BLaER1 treated with 17β-estradiol and CSF1 and Interleukin-3, amounts not matched to agents 10 nM and 100 nM (cell line): Measurements from ENCODE around the gene ANO1.

Source experiments
- H3K27ac ChIP-seq, 11 experiments: shearing (Covaris generic); formaldehyde crosslinking; 2 replicates each; pipeline ENCODE4 v1.8.1; 2022
- H3K27me3 ChIP-seq, 11 experiments: shearing (Covaris generic); formaldehyde crosslinking; 2 replicates each; pipeline ENCODE4 v1.8.1; 2022
- H3K36me3 ChIP-seq, 11 experiments: shearing (Covaris generic); formaldehyde crosslinking; 2 replicates each; pipeline ENCODE4 v1.8.1; 2022
- H3K4me1 ChIP-seq, 10 experiments: shearing (Covaris generic); formaldehyde crosslinking; 2 replicates each; pipeline ENCODE4 v1.8.1; 2022
- H3K4me2 ChIP-seq, 11 experiments: shearing (Covaris generic); formaldehyde crosslinking; 2 replicates each; pipeline ENCODE4 v1.8.1; 2022
- H3K4me3 ChIP-seq, 10 experiments: shearing (Covaris generic); formaldehyde crosslinking; 2 replicates each; pipeline ENCODE4 v1.8.1; 2022
- H3K9ac ChIP-seq, 11 experiments: shearing (Covaris generic); formaldehyde crosslinking; 2 replicates each; pipeline ENCODE4 v1.8.1; 2022
- H3K9me3 ChIP-seq, 11 experiments: shearing (Covaris generic); formaldehyde crosslinking; replicated peaks in 1 of 11; 2 replicates each; pipeline ENCODE4 v1.8.1; 2022
- H4K20me1 ChIP-seq, 11 experiments: shearing (Covaris generic); formaldehyde crosslinking; 2 replicates each; pipeline ENCODE4 v1.8.1; 2022
- Cebpa-rat ChIP-seq, 11 experiments: shearing (Covaris generic); IDR thresholded peaks; 2 replicates each; pipeline ENCODE4 v1.8.1; 2022

The ANO1 gene

DNA sequence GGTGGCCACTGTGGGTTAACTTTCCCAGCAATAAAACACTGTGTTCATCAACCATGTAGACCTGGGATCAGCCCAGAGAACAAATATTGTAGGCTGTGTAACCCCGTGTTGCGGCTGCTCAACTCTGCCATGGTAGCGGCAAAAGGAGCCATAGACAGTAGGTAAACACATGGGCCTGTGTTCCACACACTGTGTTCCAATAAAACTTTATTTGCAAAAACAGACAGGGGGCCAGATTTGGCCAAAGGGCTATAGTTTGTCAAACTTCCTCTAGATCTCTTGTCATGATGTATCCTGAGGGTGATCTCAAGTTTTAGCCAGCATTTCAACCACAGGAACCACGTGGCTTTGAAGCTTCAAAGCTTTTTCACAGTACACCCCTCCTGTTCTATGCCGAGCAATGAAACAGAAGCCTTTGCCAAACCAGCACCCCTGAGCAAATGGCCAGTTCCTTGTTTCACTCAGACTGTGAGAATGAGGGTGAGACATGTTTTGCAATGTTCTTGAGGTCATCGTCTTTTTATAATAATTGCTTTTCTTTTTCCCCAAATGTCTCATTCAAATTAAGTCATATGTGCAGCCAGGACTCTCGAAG, 75.1 kb downstream of the ANO1 start:
- Histone ChIP-seq H3K4me3 (no peak overlapping the region), H3K27me3 (peaks cover 0 to 23% (median 0%) of the 10 kb centered on the region in 11 experiments; a peak in 4 of 22 replicates), H3K36me3 (no peaks in the 10 kb centered on the region), H3K4me2 (peak overlapping the region; percentile 10 to 95 (median 86); a peak in 20 of 22 replicates), H3K4me1 (peaks cover 63 to 100% (median 98%) of the 10 kb centered on the region in 10 experiments), H3K9ac (peak overlapping the region in 4 of 11 experiments; percentile 3 to 39 (median 22); a peak in 3 of 22 replicates), H3K9me3 (peaks cover 0 to 13% (median 8%) of the 10 kb centered on the region in 11 experiments; a peak in 7 of 22 replicates), H3K27ac (peak overlapping the region in 10 of 11 experiments; percentile 28 to 92 (median 62); a peak in 19 of 22 replicates), H4K20me1 (no peaks in the 10 kb centered on the region)
- peak in 6 of 11 experiments; percentile 10 to 39 (median 22); a peak in 2 of 22 replicates for TF ChIP-seq Cebpa-rat (IDR thresholded peaks at IDR 0.05)

DNA sequence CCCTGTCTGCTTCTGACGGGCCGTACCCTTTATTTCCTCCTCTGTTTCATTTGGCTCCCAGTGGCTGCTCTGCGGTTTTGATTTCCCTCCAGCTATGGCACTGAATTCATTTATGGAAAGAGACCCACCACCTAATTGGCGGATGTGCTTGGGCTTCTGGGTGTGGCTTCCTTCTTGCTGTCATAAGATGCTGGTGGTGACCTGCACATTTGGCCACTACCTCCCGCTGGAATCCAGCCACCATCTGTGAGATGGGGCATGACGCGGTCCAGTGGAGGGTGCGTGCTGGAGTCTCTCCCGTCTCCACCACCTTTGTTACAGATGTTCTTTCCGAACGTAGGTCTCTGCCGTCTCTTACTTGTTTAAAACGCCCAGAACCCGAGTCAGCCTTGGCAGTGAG, 77.3 kb downstream of the ANO1 start:
- Histone ChIP-seq H3K4me3 (peak overlapping the region in 8 of 10 experiments; percentile 4 to 56 (median 37); a peak in 13 of 20 replicates), H3K4me1 (peaks cover 50 to 99% (median 96%) of the 10 kb centered on the region in 10 experiments), H3K27me3 (peaks cover 0 to 18% (median 0%) of the 10 kb centered on the region in 11 experiments; a peak in 4 of 22 replicates), H3K36me3 (no peaks in the 10 kb centered on the region), H4K20me1 (no peaks in the 10 kb centered on the region), H3K27ac (peak overlapping the region in 9 of 11 experiments; percentile 7 to 92 (median 64); a peak in 17 of 22 replicates), H3K9me3 (peaks cover 0 to 12% (median 8%) of the 10 kb centered on the region in 11 experiments; a peak in 7 of 22 replicates), H3K9ac (peak overlapping the region in 9 of 11 experiments; percentile 10 to 71 (median 42); a peak in 13 of 22 replicates), H3K4me2 (peak overlapping the region; percentile 75 to 95 (median 88))
- no peak for TF ChIP-seq Cebpa-rat (IDR thresholded peaks at IDR 0.05)

DNA sequence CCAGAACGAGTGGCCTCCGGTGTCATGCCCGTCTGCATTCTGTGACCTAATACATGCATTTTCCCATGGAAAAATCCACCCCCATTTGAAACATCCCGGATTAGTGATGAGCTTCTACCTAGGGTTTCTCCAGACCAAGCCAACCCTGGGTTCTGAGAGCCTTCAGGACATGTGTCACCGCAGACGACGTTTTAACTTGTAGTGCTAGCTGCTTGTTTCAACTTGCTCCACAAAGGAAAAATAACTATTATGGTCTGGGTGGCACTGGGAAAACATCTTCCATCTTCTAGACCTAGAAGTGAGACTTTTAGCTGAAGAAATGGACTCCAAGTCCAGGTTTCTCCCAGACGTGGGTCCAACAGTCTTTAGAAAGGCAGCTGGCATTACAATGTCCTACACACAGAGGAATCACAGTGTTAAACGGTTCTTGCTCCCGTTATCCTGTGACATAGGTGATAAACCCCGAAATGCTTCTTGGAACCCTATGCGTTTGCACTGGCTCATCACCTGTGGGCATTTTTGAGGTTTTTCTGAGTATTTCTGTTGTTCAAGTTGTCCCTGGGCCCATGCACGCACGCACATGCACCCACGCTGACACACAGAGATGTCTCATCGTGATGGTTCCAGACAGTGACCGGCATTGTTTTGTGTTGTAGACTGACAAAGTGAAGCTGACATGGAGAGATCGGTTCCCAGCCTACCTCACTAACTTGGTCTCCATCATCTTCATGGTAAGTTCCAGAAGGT, 78.3 kb downstream of the ANO1 start:
- H3K36me3 ChIP-seq: no peaks in the 10 kb centered on the region
- no peaks in the 10 kb centered on the region for H4K20me1 ChIP-seq
- peak overlapping the region in 4 of 11 experiments; percentile 32 to 71 (median 65); a peak in 3 of 22 replicates for H3K9ac ChIP-seq
- H3K4me3 ChIP-seq: no peak overlapping the region
- H3K9me3 ChIP-seq: peaks cover 0 to 12% (median 8%) of the 10 kb centered on the region in 11 experiments; a peak in 7 of 22 replicates
- peaks cover 50 to 90% (median 87%) of the 10 kb centered on the region in 10 experiments for H3K4me1 ChIP-seq
- peak overlapping the region; percentile 75 to 95 (median 88) for H3K4me2 ChIP-seq
- peaks cover 0 to 18% (median 0%) of the 10 kb centered on the region in 11 experiments; a peak in 4 of 22 replicates for H3K27me3 ChIP-seq
- peak overlapping the region in 5 of 11 experiments; percentile 64 to 92 (median 74); a peak in 6 of 22 replicates for H3K27ac ChIP-seq
- TF ChIP-seq Cebpa-rat (IDR thresholded peaks at IDR 0.05): no peak

- H3K4me3 ChIP-seq: no peak overlapping the region
- peak overlapping the region; percentile 18 to 95 (median 86); a peak in 20 of 22 replicates for H3K4me2 ChIP-seq
- H3K9ac ChIP-seq: no peak overlapping the region; a peak in 1 of 22 replicates
- peaks cover 42 to 77% (median 71%) of the 10 kb centered on the region in 10 experiments for H3K4me1 ChIP-seq
- H3K27ac ChIP-seq: peak overlapping the region in 1 of 11 experiments; percentile 35; a peak in 2 of 22 replicates
- no peaks in the 10 kb centered on the region for H3K36me3 ChIP-seq
- no peak for TF ChIP-seq Cebpa-rat (IDR thresholded peaks at IDR 0.05)
- H4K20me1 ChIP-seq: no peaks in the 10 kb centered on the region
- H3K9me3 ChIP-seq: peaks cover 0 to 2% (median under 1%) of the 10 kb centered on the region in 11 experiments; a peak in 6 of 22 replicates
- H3K27me3 ChIP-seq: peaks cover 0 to 18% (median 0%) of the 10 kb centered on the region in 11 experiments; a peak in 4 of 22 replicates
Observed at GRCh38 chr11:70158201-70158600, 80.1 kb downstream of the ANO1 start.

- peak overlapping the region in 2 of 11 experiments; percentile 6 to 35; a peak in 3 of 22 replicates for H3K27ac ChIP-seq
- peaks cover 36 to 70% (median 64%) of the 10 kb centered on the region in 10 experiments for H3K4me1 ChIP-seq
- no peak overlapping the region for H3K9ac ChIP-seq
- no peaks in the 10 kb centered on the region for H4K20me1 ChIP-seq
- no peak overlapping the region for H3K4me3 ChIP-seq
- H3K36me3 ChIP-seq: no peaks in the 10 kb centered on the region
- peaks cover 0 to 18% (median 0%) of the 10 kb centered on the region in 11 experiments; a peak in 4 of 22 replicates for H3K27me3 ChIP-seq
- no peak for TF ChIP-seq Cebpa-rat (IDR thresholded peaks at IDR 0.05)
- no peaks in the 10 kb centered on the region for H3K9me3 ChIP-seq
- peak overlapping the region; percentile 18 to 95 (median 86); a peak in 21 of 22 replicates for H3K4me2 ChIP-seq
Observed at GRCh38 chr11:70158757-70159389, 80.8 kb downstream of the ANO1 start.

DNA sequence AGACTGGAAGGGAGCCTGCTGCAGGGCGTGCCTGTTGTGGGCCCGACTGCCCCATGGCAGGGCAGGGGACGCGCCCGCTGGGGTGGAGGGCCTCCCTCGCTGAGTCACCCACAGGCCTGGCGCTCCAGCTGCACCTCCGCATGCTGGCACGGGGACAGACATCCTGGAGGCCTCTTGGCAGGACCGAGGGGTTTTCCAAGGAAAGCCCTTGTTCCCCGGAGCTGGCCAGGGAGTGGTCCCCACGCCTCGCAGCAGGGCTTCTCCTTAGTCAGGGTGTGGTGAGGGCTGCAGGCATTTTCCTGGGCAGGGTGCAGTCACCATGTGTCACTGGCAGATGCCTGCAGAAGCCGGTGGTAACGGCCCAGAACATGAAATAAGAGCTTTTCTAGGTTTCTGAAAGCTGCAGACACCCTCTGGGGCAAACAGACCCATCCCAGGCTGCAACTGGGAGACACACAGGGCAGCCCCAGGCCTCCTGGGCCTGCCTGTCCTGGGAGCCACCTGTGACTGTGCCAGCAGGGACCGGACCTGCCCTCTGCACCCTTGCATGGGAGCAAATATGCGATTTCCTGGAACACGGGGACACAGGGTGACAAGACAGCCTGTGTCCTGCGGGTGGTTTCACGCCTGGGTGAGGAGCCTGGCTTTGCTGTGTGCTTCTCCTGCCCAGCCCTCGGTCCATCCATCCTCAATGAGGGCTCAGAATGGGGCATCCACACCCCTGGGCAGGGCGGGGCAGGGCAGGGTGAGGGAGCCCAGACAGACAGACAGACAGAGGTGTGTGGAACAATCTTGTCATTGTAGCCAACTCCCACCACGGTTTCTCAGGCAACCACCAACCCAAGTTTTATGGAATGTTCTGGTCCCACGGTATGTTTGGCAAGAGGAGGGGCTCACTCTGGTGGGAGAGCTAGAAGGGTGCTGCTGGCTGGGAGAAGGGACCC, 81.8 kb downstream of the ANO1 start:
- H3K4me1 ChIP-seq: peaks cover 26 to 60% (median 54%) of the 10 kb centered on the region in 10 experiments
- H3K9ac ChIP-seq: no peak overlapping the region
- peak overlapping the region in 1 of 11 experiments; percentile 6; a peak in 1 of 22 replicates for H3K27ac ChIP-seq
- H3K27me3 ChIP-seq: peaks cover 0 to 16% (median 0%) of the 10 kb centered on the region in 11 experiments; a peak in 4 of 22 replicates
- H3K4me3 ChIP-seq: no peak overlapping the region
- no peaks in the 10 kb centered on the region for H3K36me3 ChIP-seq
- TF ChIP-seq Cebpa-rat (IDR thresholded peaks at IDR 0.05): no peak
- peak overlapping the region in 9 of 11 experiments; percentile 7 to 89 (median 34); a peak in 19 of 22 replicates for H3K4me2 ChIP-seq
- no peaks in the 10 kb centered on the region for H3K9me3 ChIP-seq
- H4K20me1 ChIP-seq: no peaks in the 10 kb centered on the region

DNA sequence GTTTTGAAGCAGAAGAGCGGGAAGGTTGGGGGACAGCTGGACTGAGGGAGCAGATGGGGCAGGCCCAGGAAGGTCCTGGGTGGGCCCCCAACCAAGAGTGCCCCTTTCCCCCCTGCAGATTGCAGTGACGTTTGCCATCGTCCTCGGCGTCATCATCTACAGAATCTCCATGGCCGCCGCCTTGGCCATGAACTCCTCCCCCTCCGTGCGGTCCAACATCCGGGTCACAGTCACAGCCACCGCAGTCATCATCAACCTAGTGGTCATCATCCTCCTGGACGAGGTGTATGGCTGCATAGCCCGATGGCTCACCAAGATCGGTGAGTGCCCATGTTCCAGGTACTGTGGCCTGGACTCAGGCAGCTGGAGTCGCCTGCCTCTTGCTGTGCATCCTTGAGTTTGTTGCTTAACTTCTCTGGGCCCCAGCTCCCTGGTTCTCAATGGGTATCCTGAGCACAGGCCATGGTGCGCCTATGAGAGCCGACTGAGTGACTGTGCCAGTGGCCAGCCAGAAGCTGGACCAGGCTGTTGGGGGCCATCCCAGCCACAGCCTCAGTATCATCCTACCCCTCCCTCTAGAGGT, 83.0 kb downstream of the ANO1 start:
- no peaks in the 10 kb centered on the region for H4K20me1 ChIP-seq
- H3K9me3 ChIP-seq: no peaks in the 10 kb centered on the region
- no peak for TF ChIP-seq Cebpa-rat (IDR thresholded peaks at IDR 0.05)
- H3K27me3 ChIP-seq: peaks cover 0 to 3% (median 0%) of the 10 kb centered on the region in 11 experiments; a peak in 2 of 22 replicates
- H3K27ac ChIP-seq: no peak overlapping the region
- peaks cover 13 to 47% (median 42%) of the 10 kb centered on the region in 10 experiments for H3K4me1 ChIP-seq
- H3K4me3 ChIP-seq: no peak overlapping the region
- H3K9ac ChIP-seq: no peak overlapping the region
- H3K4me2 ChIP-seq: no peak overlapping the region
- no peaks in the 10 kb centered on the region for H3K36me3 ChIP-seq
